GM19372 (cell line): ENCODE results near the gene SYS1.

Experiments
- ATAC-seq: cut with Tn5 transposase; IDR thresholded peaks from one replicate; pipeline ENCODE4 v1.9.1; 2021; ENCODE audit warnings: mild to moderate bottlenecking, low read depth, moderate library complexity; ENCODE audit not compliant: unreplicated experiment

Gene SYS1

DNA sequence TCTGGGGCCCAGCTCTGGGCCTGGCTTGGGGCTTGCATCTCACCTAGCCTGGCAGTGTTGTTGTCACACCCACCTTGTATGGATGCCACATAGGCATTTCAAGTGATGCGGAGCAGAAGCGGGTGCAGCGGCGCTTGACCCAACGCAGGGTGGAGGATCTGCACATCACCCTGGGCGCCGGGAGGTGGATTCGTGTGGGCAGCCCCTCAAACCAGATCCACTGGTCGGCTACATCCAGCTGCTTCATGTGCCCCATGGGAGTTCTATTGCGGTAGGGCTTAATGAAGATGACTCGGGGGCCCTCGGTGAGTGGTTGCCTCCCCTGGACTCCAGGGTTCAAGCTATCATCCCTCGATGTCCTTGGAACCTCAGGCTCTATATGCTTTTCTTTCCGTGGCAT, 12.0 kb downstream of the SYS1 start:
- ATAC-seq, result no peak

DNA sequence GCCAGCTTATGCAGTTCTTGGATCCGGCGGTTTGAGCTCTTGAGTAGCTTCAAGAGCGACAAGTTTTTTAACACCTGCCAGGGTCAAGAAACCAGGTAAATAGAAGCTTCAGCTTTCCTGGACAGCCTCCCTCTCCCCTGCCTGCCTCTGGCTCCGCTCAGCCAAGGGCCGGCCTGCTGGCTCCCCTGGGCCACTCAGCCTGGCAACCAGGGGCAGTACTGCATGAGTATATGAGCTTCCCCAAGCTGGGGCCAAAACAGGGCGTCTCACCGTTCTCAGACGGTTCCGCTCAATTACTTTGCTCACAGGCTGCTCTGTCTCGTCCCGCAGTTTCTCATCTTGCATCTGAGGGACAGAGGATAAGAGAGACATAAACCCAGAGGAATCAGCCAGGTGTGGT, 14.3 kb downstream of the SYS1 start:
- no peak for ATAC-seq

DNA sequence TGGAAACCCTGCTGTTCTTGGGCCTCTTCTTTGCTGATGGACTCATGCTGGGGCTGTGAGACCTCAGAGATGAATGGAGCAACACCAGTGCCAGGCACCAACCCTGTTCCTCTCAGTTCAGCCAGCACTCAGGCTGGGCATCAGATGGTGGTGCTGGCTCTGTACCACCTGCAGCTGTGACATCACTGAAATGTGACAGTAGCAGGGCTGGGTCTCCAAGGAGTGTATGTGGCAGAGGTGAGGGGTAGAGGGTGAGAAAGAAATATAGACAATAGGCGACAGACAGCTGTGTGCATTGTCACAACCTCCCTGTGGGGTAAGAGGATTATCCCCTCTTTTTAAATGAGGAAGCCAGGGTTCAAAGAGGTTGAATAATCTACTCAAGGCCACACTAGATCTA, 15.2 kb downstream of the SYS1 start, which contains the start of gene TP53TG5:
Gene TP53TG5, minus strand, starts transcription at position 135 of the 400 bp plus-strand sequence. Its CDS starts 89 bp downstream, at position 46.
- ATAC-seq, result no peak

DNA sequence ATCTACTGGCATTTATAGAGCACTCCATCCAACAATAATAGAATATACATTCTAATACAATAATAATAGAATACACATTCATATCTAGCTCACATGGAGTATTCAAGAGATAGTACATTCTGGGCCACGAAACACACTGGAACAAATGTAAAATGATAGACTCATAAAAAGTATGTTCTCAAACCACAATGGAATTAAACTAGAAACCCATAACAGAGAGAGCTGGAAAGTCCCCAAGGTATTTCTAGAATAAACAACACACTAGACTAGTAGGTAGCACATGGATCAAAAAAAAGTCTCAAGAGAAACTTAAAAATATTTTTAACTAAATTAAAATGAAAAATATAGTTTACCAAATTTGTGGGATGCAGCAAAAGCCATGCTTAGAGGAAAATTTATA, 24.3 kb downstream of the SYS1 start:
- ATAC-seq, result no peak

DNA sequence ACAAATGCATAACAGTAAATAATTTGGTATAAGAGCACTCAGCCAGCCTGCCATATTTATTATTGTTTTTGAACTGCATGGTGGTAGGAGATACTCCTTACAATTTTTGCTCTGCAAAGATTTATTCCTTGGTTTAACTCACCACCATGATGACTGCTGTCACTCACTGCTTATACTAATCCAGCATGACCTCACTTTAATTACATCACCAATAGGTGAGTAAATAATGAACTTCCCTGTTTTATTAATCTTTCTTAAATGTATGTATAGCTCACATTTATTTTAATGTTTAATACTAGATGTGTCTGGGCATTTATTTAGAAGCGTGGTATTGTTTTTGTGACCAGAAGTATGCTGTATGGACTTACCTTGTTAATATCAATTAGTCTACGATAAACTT, 28.0 kb downstream of the SYS1 start:
- ATAC-seq, result no peak

DNA sequence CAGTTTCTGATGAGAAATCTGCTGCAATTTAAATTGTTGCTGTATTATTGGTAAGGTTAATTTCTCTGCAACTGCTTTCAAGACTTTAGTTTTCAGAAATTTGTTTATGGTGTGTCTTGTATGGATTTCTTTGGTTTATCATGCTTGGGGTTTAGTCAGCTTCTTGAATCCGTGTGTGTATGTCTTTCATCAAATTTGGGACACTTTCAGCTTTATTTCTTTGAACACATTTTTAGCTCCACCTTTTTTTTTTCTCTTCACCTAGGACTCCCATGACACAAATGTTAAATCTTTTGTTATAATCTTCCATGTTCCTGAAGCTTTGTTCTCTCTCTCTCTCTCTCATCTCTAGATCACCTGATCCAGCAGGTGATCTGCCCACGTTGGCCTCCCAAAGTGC, 28.6 kb downstream of the SYS1 start:
- ATAC-seq, result no peak

DNA sequence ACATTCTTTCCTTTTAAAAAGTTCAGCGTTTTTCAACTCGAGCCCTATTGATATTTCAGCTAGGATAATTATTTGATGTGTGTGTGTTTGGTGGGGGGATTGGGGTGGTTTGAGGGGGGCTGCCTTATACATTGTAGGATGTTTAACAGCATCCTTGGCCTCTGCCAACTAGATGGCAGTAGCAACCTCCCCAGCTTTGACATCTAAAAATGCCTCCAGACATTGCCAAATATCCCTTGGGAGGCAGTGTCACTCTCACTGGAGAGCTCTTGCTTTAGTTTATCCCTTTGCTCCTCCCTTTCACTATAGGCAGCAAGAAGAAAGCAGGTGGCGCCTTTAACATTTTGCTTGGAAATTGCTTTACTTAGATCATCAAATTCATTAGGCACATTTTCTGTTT, 29.8 kb downstream of the SYS1 start:
- no peak for ATAC-seq

DNA sequence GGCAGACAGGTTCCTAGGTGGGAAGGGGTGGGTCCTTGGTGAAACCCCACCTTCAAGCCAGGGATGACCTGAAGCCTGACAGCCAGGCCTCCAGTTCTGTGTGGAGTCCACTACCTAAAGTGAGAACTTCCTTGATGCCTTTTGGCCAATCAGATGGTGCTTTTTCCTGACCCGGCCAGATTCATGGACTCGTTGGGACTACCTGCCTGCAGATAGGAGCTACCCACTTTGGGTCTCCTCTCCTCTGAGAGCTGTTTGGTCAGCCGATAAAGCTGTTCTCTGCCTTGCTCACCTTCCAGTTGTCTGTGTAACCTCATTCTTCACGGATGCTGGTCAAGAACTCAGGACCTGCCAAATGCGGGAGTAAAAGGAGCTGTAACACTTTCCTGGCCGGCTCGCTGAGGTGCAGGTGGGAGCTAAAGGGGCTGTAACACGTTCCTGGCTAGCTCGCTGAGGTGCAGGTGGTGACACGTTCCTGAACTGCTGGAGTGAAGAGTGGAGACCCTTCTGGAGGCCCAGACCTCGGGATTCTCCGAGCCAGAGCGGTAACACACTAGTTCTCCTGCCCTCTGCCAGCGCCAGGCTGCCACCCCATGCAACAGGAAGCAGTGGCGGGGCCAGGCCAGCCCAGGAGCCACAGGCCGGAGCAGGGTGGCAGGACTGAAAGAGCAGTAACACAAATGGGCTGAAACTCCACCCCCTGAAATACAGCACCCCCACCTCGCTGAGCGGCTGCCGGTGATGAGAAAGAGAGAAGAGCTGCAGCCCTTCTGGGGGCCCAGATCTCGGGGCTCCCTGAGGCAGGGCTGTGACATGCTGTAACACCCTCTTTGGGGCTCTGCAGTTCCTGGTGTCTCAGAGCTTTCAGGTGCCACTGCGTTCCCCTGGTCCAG, 31.5 kb downstream of the SYS1 start:
- ATAC-seq, result no peak

DNA sequence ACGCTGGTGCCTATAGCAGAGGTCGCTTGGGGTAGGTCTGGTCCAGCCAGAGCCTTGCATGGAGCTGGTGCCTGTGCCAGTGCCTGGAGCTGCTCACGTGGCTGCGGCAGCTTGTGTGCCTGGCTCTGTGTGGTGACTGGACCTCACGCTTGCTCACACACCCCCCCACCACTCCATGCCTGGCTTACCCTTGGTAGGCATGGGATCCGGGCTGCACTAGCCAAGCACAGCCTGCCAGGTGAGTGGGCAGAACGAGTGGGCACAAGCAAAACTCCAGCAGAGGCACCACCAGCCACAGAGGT, 32.1 kb downstream of the SYS1 start:
- no peak for ATAC-seq

DNA sequence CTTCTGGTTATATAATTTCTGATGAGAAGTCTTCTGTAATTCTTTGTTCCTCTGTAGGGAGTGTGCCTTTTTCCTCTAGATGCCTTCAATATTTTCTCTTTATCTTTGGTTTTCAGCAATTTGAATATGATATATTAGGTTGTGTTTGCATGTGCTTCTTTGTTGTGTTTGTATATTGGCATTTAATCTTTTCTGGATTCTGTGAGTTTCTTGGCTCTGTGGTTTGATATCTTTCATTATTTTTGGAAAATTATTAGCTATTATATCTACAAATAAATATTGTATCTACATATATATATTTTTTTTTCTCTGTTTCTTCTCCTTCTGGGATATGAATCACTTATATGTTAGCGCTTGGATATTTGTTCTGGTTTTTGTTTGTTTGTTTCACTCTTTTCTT, 36.1 kb downstream of the SYS1 start:
- no peak for ATAC-seq

DNA sequence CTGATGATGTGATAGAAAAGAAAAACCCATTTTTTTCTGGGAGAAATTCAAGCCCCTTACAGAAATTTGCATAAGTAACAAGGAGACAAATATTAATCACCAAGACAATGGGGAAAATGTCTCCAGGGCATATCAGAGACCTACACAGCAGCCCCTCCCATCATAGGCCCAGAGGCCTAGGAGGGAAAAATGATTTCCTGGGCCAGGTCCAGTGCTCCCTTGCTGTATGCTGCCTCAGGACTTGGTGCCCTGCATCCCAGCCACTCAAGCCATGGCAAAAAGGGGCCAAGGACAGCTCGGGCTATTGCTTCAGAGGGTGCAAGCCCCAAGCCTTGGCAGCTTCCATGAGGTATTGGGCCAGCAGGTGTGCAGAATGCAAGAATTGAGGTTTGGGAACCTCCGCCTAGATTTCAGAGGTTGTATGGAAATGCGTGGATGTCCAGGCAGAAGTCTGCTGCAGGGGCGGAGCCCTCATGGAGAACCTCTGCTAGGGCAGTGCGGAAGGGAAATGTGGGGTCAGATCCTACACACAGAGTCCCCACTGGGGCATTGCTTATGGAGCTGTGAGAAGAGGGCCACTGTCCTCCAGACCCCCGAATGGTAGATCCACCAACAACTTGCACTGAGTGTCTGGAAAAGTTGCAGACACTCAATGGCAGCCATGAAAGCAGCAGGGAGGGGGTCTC, 37.5 kb downstream of the SYS1 start:
- ATAC-seq, result no peak

DNA sequence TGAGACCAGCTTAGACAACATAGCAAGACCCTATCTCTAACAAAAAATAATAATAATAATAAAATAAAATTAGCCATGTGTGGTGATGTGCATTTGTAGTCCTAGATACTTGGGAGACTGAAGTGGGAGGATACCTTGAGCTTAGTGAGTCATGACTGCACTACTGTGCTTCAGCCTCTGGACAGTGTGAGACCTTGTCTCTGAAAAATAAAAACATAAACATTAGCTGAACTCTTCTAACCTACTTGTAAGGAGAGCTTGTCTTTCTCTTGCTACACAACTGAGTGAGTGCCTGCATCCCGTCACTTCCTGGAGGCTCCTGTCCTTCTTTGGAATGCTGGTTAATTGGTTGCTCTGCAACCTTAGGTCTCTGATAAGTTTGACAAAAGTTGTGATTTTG, 40.0 kb downstream of the SYS1 start:
- no peak for ATAC-seq

DNA sequence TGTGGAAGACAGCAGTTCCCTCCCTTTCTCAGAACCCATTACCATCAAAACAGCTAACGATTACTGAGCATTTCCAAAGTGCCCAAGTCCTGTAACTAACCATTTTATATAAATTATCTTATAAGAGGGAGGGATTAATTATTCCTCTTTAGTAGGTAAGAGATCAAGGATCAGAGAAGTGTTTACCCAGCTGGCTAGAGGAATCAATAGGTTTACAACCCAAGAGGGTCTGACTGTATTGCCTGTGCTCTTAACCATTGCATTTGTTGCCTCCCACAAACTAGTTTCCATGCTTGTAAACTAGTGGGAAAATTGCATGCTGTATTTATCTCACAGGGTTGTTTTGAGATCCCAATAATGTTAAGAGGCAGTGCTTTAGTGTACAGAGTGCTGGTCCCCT, 41.5 kb downstream of the SYS1 start:
- no peak for ATAC-seq

DNA sequence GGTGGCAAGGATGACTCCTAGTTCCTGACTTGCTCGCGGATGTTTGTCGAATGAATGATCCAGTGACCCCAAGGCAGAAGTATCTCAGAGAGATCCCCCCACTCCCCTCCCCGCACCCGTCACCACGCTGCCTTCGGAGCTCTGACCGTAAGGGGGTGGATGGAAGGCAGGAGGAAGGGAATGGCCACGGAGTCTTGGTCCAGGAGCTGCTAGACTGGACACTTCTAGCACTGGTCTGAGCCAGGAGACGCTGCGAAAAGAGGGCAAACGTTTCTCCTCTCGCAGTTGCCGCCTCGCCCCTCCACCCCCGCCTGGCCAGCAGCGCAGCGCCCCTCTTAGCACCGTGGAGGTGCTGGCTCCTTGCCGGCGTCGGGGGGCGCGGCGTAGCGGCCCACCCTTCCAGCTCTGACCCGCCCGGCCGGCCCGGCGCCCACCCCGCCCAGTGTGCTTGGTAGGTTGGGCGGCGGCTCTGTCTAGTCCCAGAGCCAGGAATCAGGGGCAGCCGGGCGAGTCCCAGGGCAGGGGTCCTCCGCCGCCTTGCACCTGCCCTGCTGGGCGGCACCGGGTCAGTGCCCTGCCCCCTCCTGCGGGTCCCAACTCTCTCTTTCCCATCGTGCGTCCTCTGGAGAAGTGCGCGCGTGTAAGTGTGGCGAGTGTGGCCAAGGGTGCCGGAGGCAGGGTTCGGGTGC, 42.8 kb downstream of the SYS1 start:
- no peak for ATAC-seq

DNA sequence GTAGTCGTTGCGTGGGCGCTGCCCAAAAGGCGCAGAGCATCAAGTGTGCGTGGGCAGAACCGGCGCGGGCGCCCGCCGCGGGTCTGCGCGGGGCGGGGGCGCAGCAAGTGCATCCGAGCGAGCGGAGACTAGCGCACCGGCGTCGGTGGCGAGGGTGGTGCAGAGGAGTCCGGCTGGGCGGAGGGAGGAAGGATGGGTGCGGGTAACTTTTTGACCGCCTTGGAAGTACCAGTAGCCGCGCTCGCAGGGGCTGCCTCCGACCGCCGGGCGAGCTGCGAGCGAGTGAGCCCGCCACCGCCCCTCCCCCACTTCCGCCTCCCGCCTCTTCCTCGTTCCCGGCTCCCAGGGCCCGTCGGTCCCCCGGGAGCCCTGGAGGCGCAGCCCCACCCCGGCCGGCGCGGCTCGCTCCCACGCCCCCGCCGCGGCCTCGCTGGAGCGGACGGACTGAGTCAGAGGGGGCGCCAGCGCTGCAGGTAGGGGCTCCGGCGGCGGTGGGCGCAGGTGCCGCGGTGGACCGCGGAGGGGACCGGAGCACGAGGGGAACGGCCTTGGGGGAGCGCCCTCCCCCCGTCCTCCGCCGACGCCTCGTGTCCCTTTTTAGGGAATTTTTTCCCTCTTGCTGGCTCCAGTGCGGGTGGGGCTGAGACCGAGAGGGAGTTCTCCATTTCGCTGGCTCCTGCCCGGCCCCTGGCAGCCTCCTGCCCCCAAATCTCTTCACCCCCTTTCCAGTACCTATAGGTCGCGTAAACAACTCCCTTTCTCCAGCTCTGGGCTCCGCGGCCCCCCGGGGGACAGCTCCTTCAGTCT, 43.5 kb downstream of the SYS1 start:
- no peak for ATAC-seq

DNA sequence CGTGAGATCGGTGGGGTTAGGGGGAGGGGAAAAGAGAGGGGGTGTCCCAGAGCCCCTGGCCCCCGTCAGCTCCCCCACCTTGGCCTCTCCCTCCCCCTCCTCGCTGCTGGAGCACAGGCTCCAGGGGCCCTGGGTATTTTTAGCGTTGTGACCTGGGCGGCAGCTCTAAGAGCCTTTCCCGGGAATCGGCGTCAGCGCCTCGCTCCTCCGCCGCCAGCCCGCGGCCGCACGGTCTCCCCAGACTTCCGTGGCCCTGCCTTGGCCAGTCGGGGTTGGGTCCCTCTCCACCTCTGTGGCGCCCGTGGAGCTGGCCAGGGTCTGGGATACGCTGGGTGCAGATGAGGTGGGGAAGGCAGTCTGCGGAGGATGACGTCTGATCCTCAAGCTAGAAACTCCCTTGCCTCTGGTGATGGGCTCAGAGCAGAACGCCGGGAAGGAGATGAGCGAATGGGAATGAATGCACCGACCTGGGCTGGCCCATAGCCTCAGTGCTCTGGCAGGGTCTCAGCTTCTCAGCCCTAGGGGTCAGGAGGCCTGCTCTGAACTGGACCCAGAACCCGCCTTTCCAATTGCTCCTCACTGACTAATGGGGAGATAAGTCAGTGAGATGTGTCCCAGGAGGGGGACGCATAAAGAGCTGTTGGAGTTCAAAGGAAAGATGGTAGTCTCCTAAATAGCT, 44.2 kb downstream of the SYS1 start:
- ATAC-seq, result no peak

DNA sequence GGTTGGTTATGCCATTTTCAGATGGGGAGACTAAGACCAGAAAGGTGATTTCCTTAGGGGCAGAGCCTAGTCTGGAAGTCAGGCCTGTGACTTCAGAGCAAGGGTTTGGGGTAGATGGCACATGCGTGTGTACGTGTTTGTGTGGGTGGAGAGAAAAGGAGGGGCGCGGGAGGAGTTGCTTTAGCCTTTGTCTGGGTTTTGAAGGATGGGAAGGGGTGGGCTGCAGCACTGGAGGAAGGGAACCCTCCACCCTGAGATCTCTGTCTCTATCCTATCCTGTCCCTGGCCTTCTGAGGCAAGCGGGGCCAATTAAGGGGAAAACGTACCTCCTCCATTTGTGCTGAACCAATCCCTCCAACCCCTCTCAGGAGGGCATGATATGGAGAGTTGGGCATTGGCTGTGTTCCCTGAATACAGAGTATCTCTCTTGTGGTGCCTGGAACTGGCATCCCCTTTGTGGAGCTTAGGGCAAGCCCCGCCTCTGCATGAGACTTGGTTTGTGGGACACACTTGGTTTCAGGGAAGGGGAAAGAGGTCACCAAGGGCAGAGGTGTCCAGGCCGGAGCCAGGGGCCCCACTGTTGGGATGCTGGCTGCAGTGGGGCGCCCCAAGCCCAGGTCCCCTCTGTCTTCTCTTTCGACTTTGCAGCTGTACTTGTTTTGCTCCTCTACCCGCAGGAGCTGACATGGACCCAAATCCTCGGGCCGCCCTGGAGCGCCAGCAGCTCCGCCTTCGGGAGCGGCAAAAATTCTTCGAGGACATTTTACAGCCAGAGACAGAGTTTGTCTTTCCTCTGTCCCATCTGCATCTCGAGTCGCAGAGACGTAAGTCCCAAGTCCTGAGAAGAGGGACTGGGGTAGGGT, 45.1 kb downstream of the SYS1 start, which contains the start of gene DBNDD2:
Gene DBNDD2, plus strand, starts transcription at position 507 of the 863 bp plus-strand sequence. Its CDS starts 179 bp downstream, at position 686.
- no peak for ATAC-seq

DNA sequence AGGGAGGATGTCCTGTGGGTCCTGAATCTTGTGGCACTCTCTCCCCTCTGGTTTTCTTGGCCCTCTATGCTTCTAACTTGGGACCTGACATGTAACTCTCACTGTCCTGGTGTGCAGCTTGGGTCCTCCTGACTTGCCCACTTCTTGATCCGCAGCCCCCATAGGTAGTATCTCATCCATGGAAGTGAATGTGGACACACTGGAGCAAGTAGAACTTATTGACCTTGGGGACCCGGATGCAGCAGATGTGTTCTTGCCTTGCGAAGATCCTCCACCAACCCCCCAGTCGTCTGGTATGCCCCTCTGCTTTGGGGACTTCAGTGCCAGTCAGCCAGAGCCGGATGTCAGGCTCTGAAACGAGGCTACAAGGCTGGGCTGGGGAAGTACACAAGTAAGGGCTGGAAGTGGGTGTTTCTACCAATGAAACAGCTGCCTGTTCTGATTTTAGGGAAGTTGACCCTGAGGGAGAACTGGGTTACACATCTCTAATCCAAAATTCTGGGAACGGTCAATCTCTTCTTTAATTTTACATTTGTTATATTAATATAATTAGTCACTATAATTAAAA, 45.8 kb downstream of the SYS1 start:
- no peak for ATAC-seq
